A549 (cell line): Measurements from ENCODE around the gene THBS2. TPM values are rescaled to one million over a fixed set of nuclear protein-coding genes. Genes with fewer than 3 reads are reported as not detected.

Source experiments
- ATAC-seq, 2 experiments: fragments of 200-7000 bp in 1 of 2; fragments of >200 bp in 1 of 2; cut with Nextera tagmentation in 1 of 2; cut with Tn5 transposase in 1 of 2; 3 replicates each; pipeline versions ENCODE4 v1.8.0 to v1.9.1; 2018 to 2020; ENCODE audit warnings: mild to moderate bottlenecking in 1 of 2, moderate library complexity in 1 of 2
- CTCF ChIA-PET: fragments of 300-600 bp; sonication (Branson Sonifier 250); formaldehyde crosslinking; extraction: SDS; loops from one replicate; lab custom pipeline; 2021; ENCODE audit warnings: antibody characterized with exemption, inconsistent platforms; lab: Yijun Ruan, JAX
- POLR2A ChIA-PET: fragments of 350-600 bp; formaldehyde crosslinking; extraction: SDS; loops from one replicate; lab custom pipeline; 2021; ENCODE audit warnings: antibody characterized with exemption, inconsistent platforms; lab: Yijun Ruan, JAX
- DNase-seq, 2 experiments: peaks; one replicate each; pipeline versions ENCODE4 v3.0.0 to v3.0.0-alpha.2; 2011 to 2016; ENCODE audit warnings: low read depth in 1 of 2, low spot score in 1 of 2
- FAIRE-seq: peaks from 2 replicates; lab custom pipeline; 2011; peaks lifted over from hg19 to GRCh38; lab: Jason Lieb, UNC
- H3K27ac ChIP-seq, 2 experiments: fragments of >200 bp; sonication (Bioruptor Twin); formaldehyde crosslinking; 3 replicates each; pipeline ENCODE4 v1.5.1; 2016 to 2017
- H3K4me1 ChIP-seq: fragments of >200 bp; sonication (Bioruptor Twin); formaldehyde crosslinking; 3 replicates; pipeline ENCODE4 v1.6.1; 2016
- H3K4me2 ChIP-seq: fragments of >200 bp; sonication (Bioruptor Twin); formaldehyde crosslinking; 3 replicates; pipeline ENCODE4 v1.6.1; 2016
- H3K4me3 ChIP-seq: fragments of >200 bp; sonication (Bioruptor Twin); formaldehyde crosslinking; 3 replicates; pipeline ENCODE4 v1.5.1; 2016
- H3K9me3 ChIP-seq: fragments of >200 bp; sonication (Bioruptor Twin); formaldehyde crosslinking; 3 replicates; pipeline ENCODE4 v1.6.1; 2016
- CHD4 ChIP-seq: fragments of 200-600 bp; sonication (generic); IDR thresholded peaks from 2 replicates; pipeline ENCODE4 v1.6.1; 2016; ENCODE audit warnings: antibody characterized with exemption, mild to moderate bottlenecking, borderline replicate concordance
- EHMT2 ChIP-seq: fragments of 200-600 bp; sonication (generic); IDR thresholded peaks from 2 replicates; pipeline ENCODE4 v1.6.1; 2016; ENCODE audit warnings: antibody characterized with exemption, low read depth, mild to moderate bottlenecking, moderate library complexity
- EP300 ChIP-seq, 2 experiments: fragments of >200 bp; sonication (Bioruptor Twin); formaldehyde crosslinking; IDR thresholded peaks; 2 replicates in 1 of 2; 3 replicates in 1 of 2; pipeline ENCODE4 v1.6.1; 2016 to 2017
- FOSB ChIP-seq: fragments of 250-450 bp; sonication (Bioruptor Pico); IDR thresholded peaks from 2 replicates; pipeline ENCODE4 v1.5.0; 2020; ENCODE audit warnings: mild to moderate bottlenecking, moderate library complexity
- FOXS1 ChIP-seq: fragments of 250-450 bp; sonication (Bioruptor Pico); IDR thresholded peaks from 2 replicates; pipeline ENCODE4 v1.5.0; 2020; ENCODE audit warnings: mild to moderate bottlenecking, moderate library complexity
- GATA3 ChIP-seq: IDR thresholded peaks from 2 replicates; pipeline ENCODE4 v1.6.1; 2012; ENCODE audit warnings: borderline replicate concordance
- HEYL ChIP-seq: fragments of 250-450 bp; sonication (Bioruptor Pico); IDR thresholded peaks from 2 replicates; pipeline ENCODE4 v1.8.0; 2021; ENCODE audit warnings: mild to moderate bottlenecking, moderate library complexity
- HOXA7 ChIP-seq: fragments of 250-450 bp; sonication (Bioruptor Pico); IDR thresholded peaks from 2 replicates; pipeline ENCODE4 v1.5.0; 2020; ENCODE audit warnings: mild to moderate bottlenecking, moderate library complexity
- HOXB13 ChIP-seq: fragments of 250-450 bp; sonication (Bioruptor Pico); IDR thresholded peaks from 2 replicates; pipeline ENCODE4 v1.5.0; 2020; ENCODE audit warnings: low read depth, mild to moderate bottlenecking, moderate library complexity
- HOXB5 ChIP-seq: fragments of 250-450 bp; sonication (Bioruptor Pico); IDR thresholded peaks from 2 replicates; pipeline ENCODE4 v1.5.0; 2020; ENCODE audit warnings: mild to moderate bottlenecking, moderate library complexity
- KDM1A ChIP-seq: fragments of 200-600 bp; sonication (generic); IDR thresholded peaks from 2 replicates; pipeline ENCODE4 v1.6.1; 2016; ENCODE audit warnings: low read depth, mild to moderate bottlenecking
- KDM5A ChIP-seq: fragments of 200-600 bp; sonication (generic); IDR thresholded peaks from 2 replicates; pipeline ENCODE4 v1.6.1; 2016; ENCODE audit warnings: antibody characterized with exemption, mild to moderate bottlenecking
- MAFK ChIP-seq: fragments of 450-650 bp; IDR thresholded peaks from 2 replicates; pipeline ENCODE4 v1.6.1; 2014; ENCODE audit not compliant: partially characterized antibody
- MAZ ChIP-seq: fragments of 150-350 bp; IDR thresholded peaks from 2 replicates; pipeline ENCODE4 v1.6.1; 2014; ENCODE audit warnings: antibody characterized with exemption, low read depth, low read length, borderline replicate concordance
- NFE2L2 ChIP-seq: fragments of 150-350 bp; conservative IDR thresholded peaks from 2 replicates; pipeline ENCODE4 v1.6.1; 2014; ENCODE audit warnings: low read length
- PHF8 ChIP-seq: fragments of 200-600 bp; sonication (generic); IDR thresholded peaks from 2 replicates; pipeline ENCODE4 v1.6.1; 2016; ENCODE audit warnings: low read depth, mild to moderate bottlenecking, antibody characterized with exemption, moderate library complexity, borderline replicate concordance
- POLR2A ChIP-seq: IDR thresholded peaks from 2 replicates; pipeline ENCODE4 v1.6.1; 2012; ENCODE audit warnings: mild to moderate bottlenecking, low read length
- POLR2AphosphoS2 ChIP-seq: conservative IDR thresholded peaks from 2 replicates; pipeline ENCODE4 v1.6.1; 2012; ENCODE audit warnings: low read length, improper control_type of control experiment, inconsistent platforms
- SREBF2 ChIP-seq: fragments of 450-650 bp; IDR thresholded peaks from 2 replicates; pipeline ENCODE4 v1.6.1; 2014; ENCODE audit warnings: mild to moderate bottlenecking, moderate library complexity
- TFCP2L1 ChIP-seq: fragments of 250-450 bp; sonication (Bioruptor Pico); IDR thresholded peaks from 2 replicates; pipeline ENCODE4 v1.5.0; 2021; ENCODE audit warnings: mild to moderate bottlenecking
- TP53 ChIP-seq: fragments of 250-450 bp; sonication (Bioruptor Pico); IDR thresholded peaks from 2 replicates; pipeline ENCODE4 v1.5.0; 2021; ENCODE audit warnings: mild to moderate bottlenecking, moderate library complexity
- ZC3H11A ChIP-seq: fragments of 450-650 bp; IDR thresholded peaks from 2 replicates; pipeline ENCODE4 v1.6.1; 2014; ENCODE audit warnings: antibody characterized with exemption, mild to moderate bottlenecking
- ZSCAN20 ChIP-seq: fragments of 250-450 bp; sonication (Bioruptor Pico); IDR thresholded peaks from 2 replicates; pipeline ENCODE4 v1.8.0; 2022; ENCODE audit warnings: mild to moderate bottlenecking, moderate library complexity
- WGBS: methylation state at CpG from one replicate; pipeline ENCODE4 v1.1.6; 2017; ENCODE audit errors: missing lambda C conversion rate; 5-methylcytosine and 5-hydroxymethylcytosine counted together
- polyA plus RNA-seq, 4 experiments: library from polyadenylated mRNA; depleted of rRNA in 3 of 4; stranded (reverse); fragments of >200 nt; fragmentation: RNase III in 1 of 4; extraction: RNeasy Plus Mini Kit Qiagen cat#74134 plus additional on column Dnase treatment in 1 of 4; gene quantifications; 2 replicates in 3 of 4; 3 replicates in 1 of 4; pipeline ENCODE4 v1.2.3, GENCODE V29; 2011 to 2017
- TF ChIP-seq, protein P1 (sequence below): fragments of 250-450 bp; sonication (Bioruptor Pico); IDR thresholded peaks from 2 replicates; pipeline ENCODE4 v1.5.0; 2020; ENCODE audit warnings: low read depth, mild to moderate bottlenecking, moderate library complexity
- TF ChIP-seq, protein P2 (sequence below): IDR thresholded peaks from 2 replicates; pipeline ENCODE4 v1.6.1; 2012
- TF ChIP-seq, protein P3 (sequence below): fragments of >200 bp; sonication (Bioruptor Twin); formaldehyde crosslinking; IDR thresholded peaks from 2 replicates; pipeline ENCODE4 v1.6.1; 2016

The THBS2 gene
- polyA plus RNA-seq, 2 of the 4 experiments (the other 2 are of a cell fraction) = 0.01 to 0.06 TPM

DNA sequence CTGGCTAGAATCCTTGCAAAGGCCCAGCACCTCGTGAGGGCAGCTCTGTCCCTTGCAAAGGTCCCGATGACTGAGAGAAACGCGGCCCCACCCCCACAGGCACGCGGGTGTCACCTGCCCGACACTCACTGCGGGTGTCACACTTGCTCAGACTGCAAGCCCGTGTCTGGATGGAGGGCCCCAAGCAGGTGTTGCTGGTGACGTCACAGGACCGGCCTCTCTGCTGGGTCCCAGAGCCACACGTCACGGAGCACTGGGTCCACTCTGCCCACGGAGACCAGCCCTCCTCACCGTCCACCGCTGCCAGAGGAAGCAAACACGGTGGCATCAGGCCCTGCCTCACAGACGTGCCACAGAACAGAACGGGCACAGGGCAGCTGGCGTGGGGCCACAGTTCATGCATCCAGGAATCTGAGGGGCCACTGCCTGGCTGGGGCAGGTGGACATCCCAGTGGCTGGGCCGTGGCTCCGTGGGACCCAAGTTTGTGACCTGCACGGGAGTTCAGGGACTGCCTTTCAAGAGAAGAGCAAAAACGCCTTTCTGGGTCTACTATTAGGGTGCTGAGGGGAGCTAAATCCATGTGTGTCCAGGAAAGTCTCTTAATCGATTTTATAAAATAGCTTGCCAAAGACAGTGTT is 16.0 kb downstream of the THBS2 start:
- DNase-seq (no peak), ATAC-seq (no peak), FAIRE-seq (no peak)
- ChIA-PET POLR2A (no interaction called here), CTCF (no interaction called here)
- Histone ChIP-seq H3K9me3 (no peaks in the 10 kb centered on the region), H3K4me2 (no peak overlapping the region), H3K27ac (no peak overlapping the region), H3K4me1 (no peaks in the 10 kb centered on the region), H3K4me3 (no peak overlapping the region)
- 52% methylated on average over 8 of the region's 25 CpGs for WGBS
- TF ChIP-seq HOXB13 (CRISPR knock-in tag) (no peak), TP53 (CRISPR knock-in tag) (no peak), HOXA7 (CRISPR knock-in tag) (no peak), GATA3 (no peak), HOXB5 (CRISPR knock-in tag) (no peak), ZSCAN20 (CRISPR knock-in tag) (no peak), TFCP2L1 (CRISPR knock-in tag) (no peak), MAZ (no peak), HEYL (no peak), POLR2A (no peak), MAFK (no peak), NFE2L2 (no peak)
- TF ChIP-seq, protein P1, sequence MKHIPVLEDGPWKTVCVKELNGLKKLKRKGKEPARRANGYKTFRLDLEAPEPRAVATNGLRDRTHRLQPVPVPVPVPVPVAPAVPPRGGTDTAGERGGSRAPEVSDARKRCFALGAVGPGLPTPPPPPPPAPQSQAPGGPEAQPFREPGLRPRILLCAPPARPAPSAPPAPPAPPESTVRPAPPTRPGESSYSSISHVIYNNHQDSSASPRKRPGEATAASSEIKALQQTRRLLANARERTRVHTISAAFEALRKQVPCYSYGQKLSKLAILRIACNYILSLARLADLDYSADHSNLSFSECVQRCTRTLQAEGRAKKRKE (CRISPR knock-in tag) = no peak

DNA sequence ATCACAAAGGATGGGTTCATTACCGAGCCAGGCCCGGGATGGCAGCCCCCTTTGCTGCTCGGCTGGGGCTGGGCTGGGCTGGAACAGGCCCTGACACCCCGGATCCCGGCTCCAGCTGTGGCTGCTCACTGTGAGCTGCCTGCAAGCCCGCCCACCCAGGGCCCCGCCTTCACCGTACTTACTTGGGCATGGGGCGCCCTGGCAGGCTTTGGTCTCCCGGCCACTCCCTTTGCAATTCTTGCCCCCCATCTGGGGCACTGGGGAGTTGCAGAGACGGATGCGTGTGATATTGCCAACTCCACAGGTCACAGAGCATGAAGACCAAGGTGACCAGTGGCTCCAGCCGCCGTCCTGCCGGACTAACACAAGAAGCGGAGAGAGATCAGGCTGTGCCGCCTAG is 16.7 kb downstream of the THBS2 start:
- TF ChIP-seq PHF8 (no peak), EP300 (IDR thresholded peaks at IDR 0.05) (no peak), KDM1A (no peak), CHD4 (no peak), FOXS1 (CRISPR knock-in tag) (no peak), SREBF2 (no peak), POLR2AphosphoS2 (no peak), ZC3H11A (no peak), KDM5A (no peak), EHMT2 (no peak), FOSB (no peak)
- TF ChIP-seq, protein P1 (CRISPR knock-in tag) = no peak
- TF ChIP-seq, protein P2, sequence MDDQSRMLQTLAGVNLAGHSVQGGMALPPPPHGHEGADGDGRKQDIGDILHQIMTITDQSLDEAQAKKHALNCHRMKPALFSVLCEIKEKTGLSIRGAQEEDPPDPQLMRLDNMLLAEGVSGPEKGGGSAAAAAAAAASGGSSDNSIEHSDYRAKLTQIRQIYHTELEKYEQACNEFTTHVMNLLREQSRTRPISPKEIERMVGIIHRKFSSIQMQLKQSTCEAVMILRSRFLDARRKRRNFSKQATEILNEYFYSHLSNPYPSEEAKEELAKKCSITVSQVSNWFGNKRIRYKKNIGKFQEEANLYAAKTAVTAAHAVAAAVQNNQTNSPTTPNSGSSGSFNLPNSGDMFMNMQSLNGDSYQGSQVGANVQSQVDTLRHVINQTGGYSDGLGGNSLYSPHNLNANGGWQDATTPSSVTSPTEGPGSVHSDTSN = no peak
- TF ChIP-seq, protein P3, sequence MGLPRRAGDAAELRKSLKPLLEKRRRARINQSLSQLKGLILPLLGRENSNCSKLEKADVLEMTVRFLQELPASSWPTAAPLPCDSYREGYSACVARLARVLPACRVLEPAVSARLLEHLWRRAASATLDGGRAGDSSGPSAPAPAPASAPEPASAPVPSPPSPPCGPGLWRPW = no peak
- DNase-seq = no peak
- no peak overlapping the region for H3K4me3 ChIP-seq
- WGBS = 84% methylated on average over 9 of the region's 17 CpGs
- no peak overlapping the region for H3K4me2 ChIP-seq
- FAIRE-seq = no peak
- H3K4me1 ChIP-seq = no peaks in the 10 kb centered on the region
- ChIA-PET POLR2A (no interaction called here), CTCF (no interaction called here)
- no peaks in the 10 kb centered on the region for H3K9me3 ChIP-seq
- no peak for ATAC-seq
- no peak overlapping the region for H3K27ac ChIP-seq
